ENCODE results near the gene PRKAR2B.
"Not testable (repeated sequence)": the region's sequence is repeated elsewhere in the genome, so short reads cannot be mapped to it uniquely, and the experiment has no call there.

The PRKAR2B gene

GRCh38 chr7:107049480-107049879, 5.0 kb downstream of the PRKAR2B start:
- no peak for DNase-seq

GRCh38 chr7:107049971-107050532, 5.5 kb downstream of the PRKAR2B start:
- no peak for DNase-seq

- DNase-seq = no peak
Observed at GRCh38 chr7:107051376-107051775, 6.9 kb downstream of the PRKAR2B start.

- not testable (repeated sequence) for DNase-seq
Observed at GRCh38 chr7:107054965-107055364, 10.5 kb downstream of the PRKAR2B start.

- DNase-seq = not testable (repeated sequence)
Observed at GRCh38 chr7:107056058-107056457, 11.6 kb downstream of the PRKAR2B start.

- DNase-seq = no peak
Observed at GRCh38 chr7:107056728-107057473, 12.4 kb downstream of the PRKAR2B start.

GRCh38 chr7:107057474-107057833, 12.9 kb downstream of the PRKAR2B start:
- DNase-seq = no peak

- no peak for DNase-seq
Observed at GRCh38 chr7:107059468-107059867, 15.0 kb downstream of the PRKAR2B start.

GRCh38 chr7:107063245-107064120, 19.0 kb downstream of the PRKAR2B start:
- DNase-seq = no peak

- DNase-seq = no peak
Observed at GRCh38 chr7:107064255-107064654, 19.8 kb downstream of the PRKAR2B start.

GRCh38 chr7:107065929-107066247, 21.4 kb downstream of the PRKAR2B start:
- no peak for DNase-seq

GRCh38 chr7:107068156-107068555, 23.7 kb downstream of the PRKAR2B start:
- DNase-seq = no peak

GRCh38 chr7:107069457-107069856, 25.0 kb downstream of the PRKAR2B start:
- no peak for DNase-seq

- no peak for DNase-seq
Observed at GRCh38 chr7:107070710-107071109, 26.2 kb downstream of the PRKAR2B start.

- DNase-seq = no peak
Observed at GRCh38 chr7:107071129-107071528, 26.6 kb downstream of the PRKAR2B start.

- DNase-seq = no peak
Observed at GRCh38 chr7:107072133-107072532, 27.6 kb downstream of the PRKAR2B start.

GRCh38 chr7:107075863-107076574, 31.5 kb downstream of the PRKAR2B start:
- no peak for DNase-seq

- no peak for DNase-seq
Observed at GRCh38 chr7:107076781-107077698, 32.5 kb downstream of the PRKAR2B start.

- DNase-seq = no peak
Observed at GRCh38 chr7:107077699-107078516, 33.4 kb downstream of the PRKAR2B start.

GRCh38 chr7:107078517-107078966, 34.0 kb downstream of the PRKAR2B start:
- peak; percentile 27 for DNase-seq

Measured in NCI-H1092 treated with DMSO at 0.1 percent for 48 hours (cell line).